GM23338 (cell line): ENCODE data around the gene METRN.

Experiments
- CREB1 ChIP-seq: fragments of 250-450 bp; sonication (Bioruptor Pico); IDR thresholded peaks from 2 replicates; pipeline ENCODE4 v1.5.0; 2020; ENCODE audit warnings: low read depth, mild to moderate bottlenecking, moderate library complexity
- CTCF ChIP-seq, 2 experiments: fragments of 200-600 bp in 1 of 2; sonication (generic) in 1 of 2; conservative IDR thresholded peaks; 2 replicates each; pipeline versions ENCODE4 v1.5.1 to v1.6.1; 2016 to 2017; ENCODE audit warnings: antibody characterized with exemption in 2 of 2, low read depth in 2 of 2, mild to moderate bottlenecking in 2 of 2, moderate library complexity in 1 of 2
- EZH2 ChIP-seq: fragments of 200-600 bp; sonication (generic); IDR thresholded peaks from one replicate; pipeline ENCODE4 v1.8.0; 2017; ENCODE audit warnings: antibody characterized with exemption, mild to moderate bottlenecking, low read depth; ENCODE audit not compliant: unreplicated experiment
- EZH2phosphoT487 ChIP-seq: fragments of 200-600 bp; sonication (generic); IDR thresholded peaks from one replicate; pipeline ENCODE4 v1.8.1; 2018; ENCODE audit warnings: antibody characterized with exemption; ENCODE audit not compliant: unreplicated experiment
- POLR2AphosphoS5 ChIP-seq: IDR thresholded peaks from 2 replicates; pipeline ENCODE4 v1.6.1; 2016; ENCODE audit warnings: antibody characterized with exemption, low read depth
- REST ChIP-seq: IDR thresholded peaks from one replicate; pipeline ENCODE4 v1.6.1; 2018; ENCODE audit warnings: antibody characterized with exemption; ENCODE audit not compliant: unreplicated experiment
- STAT1 ChIP-seq: IDR thresholded peaks from one replicate; pipeline ENCODE4 v1.6.1; 2016; ENCODE audit warnings: antibody characterized with exemption; ENCODE audit not compliant: unreplicated experiment

- TF ChIP-seq CTCF (conservative IDR thresholded peaks at IDR 0.05; ENCODE audit: low read depth in 2 of 2) (no peak), REST (no peak), EZH2 (no peak), CREB1 (CRISPR knock-in tag) (no peak), POLR2AphosphoS5 (no peak), STAT1 (no peak), EZH2phosphoT487 (no peak)
These were observed 21.1 kb downstream of the METRN start for GRCh38 chr16:735982-736453.
